Stimulated activated CD8-positive, alpha-beta memory T cell treated with anti-CD3 and anti-CD28 coated beads, Interleukin-4, amount 100 ng/mL, for 4 hours (primary cell): ENCODE results near the gene P3H2.

Experiments
- DNase-seq, 2 donors: peaks; one replicate each; pipeline ENCODE4 v3.0.0-alpha.2; 2020; ENCODE audit warnings: low read depth in 2 of 2, low spot score in 1 of 2

The P3H2 gene

DNA sequence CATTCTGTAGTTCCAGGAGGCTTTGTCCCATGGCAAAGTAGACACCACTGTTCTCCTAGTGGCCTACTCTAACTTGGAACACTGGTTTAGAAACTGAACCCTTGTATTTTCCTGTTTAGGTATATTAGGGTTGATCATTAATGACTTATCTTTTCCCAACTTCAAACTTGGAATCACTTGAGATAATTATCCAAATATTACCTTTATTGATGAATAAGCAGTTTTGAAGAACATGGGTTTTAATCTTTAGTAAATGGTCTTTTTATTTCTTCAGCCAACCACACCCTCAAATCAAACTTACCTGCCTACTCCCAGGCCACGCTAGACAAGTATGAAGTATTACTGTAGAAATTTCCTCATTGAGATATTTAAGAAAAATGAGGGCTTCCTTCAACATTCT, 6.5 kb upstream of the P3H2 start:
- DNase-seq: no peak

GRCh38 chr3:190125436-190126068, 4.9 kb upstream of the P3H2 start:
- no peak for DNase-seq

- no peak for DNase-seq
Measured at GRCh38 chr3:190124067-190124466, 3.4 kb upstream of the P3H2 start.

DNA sequence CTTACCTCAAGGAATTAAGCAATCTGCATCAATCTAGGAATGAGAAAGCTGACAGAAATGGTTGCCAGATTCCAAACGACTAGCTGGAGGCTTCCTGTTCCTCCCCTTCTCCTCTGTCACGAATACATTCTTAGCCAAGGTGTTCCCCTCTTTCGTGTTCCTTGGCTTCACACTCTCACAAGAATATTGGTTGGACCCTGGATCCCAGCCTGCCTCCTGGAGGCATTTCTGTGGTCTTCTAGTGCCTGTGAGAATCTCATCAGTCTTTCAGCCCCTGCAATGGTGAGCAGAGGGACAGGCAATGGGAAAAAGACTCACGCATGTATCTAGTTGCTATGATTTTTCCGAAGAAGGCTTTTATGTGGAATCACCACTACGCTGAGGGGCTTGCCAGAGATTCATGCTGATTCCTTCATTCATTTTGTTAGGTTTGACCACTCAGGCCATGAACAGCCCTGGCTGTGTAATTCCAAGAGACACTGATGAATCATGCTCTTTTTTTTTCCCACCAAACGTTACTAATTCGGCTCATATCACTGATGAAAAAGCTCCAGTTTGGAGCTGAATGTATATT, 1.6 kb upstream of the P3H2 start:
- DNase-seq: no peak

GRCh38 chr3:190121383-190121782, 686 bp upstream of the P3H2 start:
- no peak for DNase-seq

GRCh38 chr3:190121061-190121377, 322 bp upstream of the P3H2 start:
- DNase-seq: no peak

DNA sequence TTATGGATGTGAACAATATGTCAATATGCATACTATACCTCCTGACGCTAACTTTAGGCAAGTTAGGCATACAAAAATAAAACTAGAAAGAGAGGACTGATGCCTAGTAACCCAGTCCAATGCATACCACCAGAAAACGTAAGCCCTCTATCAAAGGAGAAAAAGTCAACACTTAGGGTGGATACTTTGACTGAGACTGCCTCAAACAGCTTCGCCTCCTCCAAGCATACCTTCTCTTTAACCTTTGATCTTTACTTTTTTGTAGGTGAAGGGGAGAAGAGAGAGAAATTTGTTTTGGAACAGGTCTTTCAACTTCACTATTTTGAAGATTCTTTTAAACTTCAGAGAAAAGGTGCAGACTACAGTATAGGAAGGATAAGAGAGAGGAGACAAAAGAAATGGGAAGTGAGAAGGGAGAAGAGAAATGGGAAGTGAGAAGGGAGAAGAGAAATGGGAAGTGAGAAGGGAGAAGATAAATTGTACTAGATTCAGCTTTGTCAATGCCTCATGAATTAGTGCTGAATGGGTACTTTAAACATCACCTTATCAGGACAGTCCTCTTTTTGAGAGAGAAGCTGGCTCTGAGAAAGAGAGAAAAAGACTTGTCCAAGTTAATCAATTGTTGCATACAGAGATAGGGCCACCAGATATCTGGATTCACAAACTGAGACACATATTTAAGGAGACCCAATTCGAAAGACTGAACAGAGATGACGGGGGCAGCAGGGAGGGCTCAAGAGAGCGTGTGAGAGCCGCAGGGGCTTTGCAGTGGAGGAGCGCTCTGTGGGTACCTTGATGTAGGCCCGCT, 1.0 kb downstream of the P3H2 start:
- no peak for DNase-seq

DNA sequence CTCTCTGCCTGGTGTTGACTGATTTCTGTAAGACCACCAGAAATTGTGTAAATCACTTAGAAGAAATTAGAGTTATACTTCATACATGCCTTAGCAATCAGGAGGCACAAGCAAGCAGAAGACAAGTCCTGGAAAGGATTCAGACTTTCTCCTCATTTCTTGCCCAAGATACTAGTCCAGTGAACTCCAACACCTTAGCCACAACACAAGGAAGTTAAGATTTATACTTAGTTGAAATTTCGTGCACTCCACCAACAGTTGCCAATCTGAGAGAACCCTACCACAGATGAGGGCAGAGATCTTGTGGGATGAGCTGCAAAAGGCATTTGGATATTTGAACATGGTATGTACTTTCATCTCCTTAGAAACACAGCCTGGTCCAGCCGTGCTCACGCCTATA, 2.3 kb downstream of the P3H2 start:
- DNase-seq: no peak

- no peak for DNase-seq
Measured at GRCh38 chr3:190117981-190118380, 2.7 kb downstream of the P3H2 start.

- DNase-seq: no peak
Measured at GRCh38 chr3:190116551-190117067, 4.1 kb downstream of the P3H2 start.

DNA sequence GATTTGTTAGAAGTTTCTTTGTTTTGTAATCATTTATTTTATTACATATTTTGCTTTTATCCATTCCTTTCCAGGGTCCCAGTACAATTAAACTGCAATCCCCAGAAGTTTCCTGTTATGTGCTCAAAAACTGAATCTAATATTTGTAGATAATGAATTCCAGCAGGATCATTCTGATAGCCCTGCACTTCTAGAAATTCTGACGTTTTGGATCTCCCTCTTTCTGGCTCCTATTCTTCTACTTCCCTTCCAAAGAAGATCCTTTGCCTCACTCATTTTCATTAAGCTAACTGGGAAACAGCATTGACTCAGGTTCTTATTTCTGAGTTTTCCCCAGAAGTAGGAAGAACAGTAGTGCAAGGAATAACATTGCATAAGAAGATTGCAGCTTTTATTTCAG, 9.9 kb downstream of the P3H2 start:
- no peak for DNase-seq

GRCh38 chr3:190109441-190109840, 11.3 kb downstream of the P3H2 start:
- DNase-seq: no peak

DNA sequence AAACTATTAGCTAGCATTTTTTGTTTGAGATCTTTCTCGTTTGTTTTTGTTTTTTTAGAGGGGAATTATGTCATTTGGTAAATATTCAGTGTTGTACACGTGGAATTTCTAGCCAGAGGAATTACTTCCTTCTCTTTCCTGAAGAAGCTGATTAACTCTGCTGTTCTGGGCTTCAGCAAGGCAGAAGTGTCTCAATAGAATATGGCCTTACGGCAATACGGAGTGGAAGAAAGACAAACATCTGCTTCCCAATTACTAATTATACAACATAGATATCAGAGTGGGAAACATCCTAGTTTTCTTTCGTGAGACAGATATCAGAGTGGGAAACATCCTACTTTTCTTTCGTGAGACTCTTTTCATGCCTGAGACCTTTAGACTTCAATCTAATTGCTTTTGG, 11.9 kb downstream of the P3H2 start:
- no peak for DNase-seq

DNA sequence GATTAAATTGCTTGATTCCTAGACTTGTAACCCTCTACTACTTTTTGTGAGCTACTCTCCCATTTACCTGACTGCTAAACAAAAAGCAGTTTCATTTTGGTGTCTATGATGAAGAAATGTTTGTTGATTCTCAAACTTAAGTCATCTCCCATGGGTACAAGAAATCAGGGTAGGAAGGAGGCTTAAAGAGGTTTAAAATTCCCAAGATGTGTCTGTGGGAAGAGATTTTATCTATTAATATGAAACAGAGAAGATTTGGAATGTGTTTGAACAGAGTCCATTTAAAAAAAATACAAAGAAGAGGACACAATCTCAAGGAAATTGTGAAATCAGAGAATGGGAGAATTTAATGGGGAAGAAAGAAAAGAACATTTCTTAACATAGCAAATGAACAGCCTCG, 14.8 kb downstream of the P3H2 start:
- DNase-seq: no peak

GRCh38 chr3:190101320-190102011, 19.2 kb downstream of the P3H2 start:
- no peak for DNase-seq

DNA sequence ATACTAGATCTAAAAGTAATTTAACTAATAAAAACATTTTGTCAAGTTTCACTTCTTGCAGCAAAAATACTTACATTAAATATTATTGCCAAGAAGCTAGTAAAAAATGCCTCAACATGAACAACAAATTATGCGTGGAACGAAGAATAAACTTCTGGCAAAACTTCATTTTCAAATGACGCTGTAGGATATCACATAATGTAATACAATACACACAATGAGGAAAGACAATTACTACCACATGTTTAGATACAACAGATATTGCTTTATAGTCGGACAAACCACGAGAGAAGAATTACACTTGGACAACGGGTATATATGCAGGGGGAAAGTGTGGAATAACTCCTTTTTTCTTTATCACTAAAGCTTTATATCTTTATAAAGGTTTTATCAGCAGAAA, 21.6 kb downstream of the P3H2 start:
- no peak for DNase-seq

DNA sequence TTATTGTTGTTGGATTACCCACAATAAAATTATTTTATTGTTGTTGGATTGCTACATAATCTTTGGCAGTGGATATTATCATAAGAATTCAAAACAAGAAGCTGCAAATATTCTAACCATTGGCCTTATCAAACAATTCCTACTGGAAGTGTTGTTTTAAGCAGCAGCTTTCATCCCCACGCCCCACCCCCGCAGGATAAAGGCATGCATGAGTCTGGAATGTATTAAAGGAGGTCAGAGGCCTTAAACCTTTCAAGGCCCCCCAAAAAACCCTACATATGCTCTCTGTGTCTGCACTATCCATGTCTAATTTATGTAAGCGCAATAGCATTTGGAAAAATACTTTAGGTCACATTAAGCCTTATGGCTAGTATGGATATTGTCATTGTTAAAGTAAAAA, 23.1 kb downstream of the P3H2 start:
- DNase-seq: no peak

- no peak for DNase-seq
Measured at GRCh38 chr3:190097025-190097424, 23.7 kb downstream of the P3H2 start.

DNA sequence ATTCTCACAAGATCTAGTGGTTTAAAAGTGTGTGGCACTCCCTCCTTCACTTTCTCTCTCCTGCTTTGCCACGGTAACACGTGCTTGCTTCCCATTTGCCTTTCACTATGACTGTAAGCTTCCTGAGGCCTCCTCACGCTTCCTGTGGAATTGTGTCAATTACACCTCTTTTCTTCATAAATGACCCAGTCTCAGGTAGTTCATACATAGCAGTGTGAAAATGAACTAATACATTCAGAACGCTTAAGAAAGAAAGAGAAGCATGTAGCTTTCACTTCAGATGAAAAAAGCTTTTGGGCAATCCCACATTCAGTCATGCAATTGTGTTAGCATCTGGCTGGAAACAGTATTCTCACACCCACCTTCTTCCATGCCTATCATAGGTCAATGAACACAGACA, 24.4 kb downstream of the P3H2 start:
- DNase-seq: no peak

GRCh38 chr3:190094160-190094718, 26.5 kb downstream of the P3H2 start:
- no peak for DNase-seq

- no peak for DNase-seq
Measured at GRCh38 chr3:190092250-190092649, 28.4 kb downstream of the P3H2 start.

DNA sequence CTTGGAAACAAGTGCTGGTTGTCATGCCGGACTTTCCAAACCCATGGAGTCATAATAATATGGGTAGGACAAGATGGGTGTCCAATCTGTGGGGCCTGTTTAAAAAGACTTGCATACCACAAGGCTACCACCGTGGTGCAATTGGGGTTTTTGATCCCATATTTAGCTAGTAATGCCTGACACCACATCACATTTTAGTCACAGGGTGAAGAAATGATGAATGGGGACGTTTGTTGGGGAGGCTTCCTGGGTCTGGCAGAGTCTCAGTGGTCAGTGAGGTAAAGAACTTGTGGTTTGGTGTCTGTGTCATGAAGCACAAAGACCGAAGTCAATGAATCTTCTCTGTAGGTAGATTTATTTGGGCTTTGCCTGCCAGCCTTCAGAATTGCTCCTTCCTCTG, 31.0 kb downstream of the P3H2 start:
- no peak for DNase-seq
